Kidney epithelial cell (primary cell): ENCODE data around the gene SCLY. TPM values are rescaled to one million over a fixed set of nuclear protein-coding genes. Genes with fewer than 3 reads are reported as not detected.
"Not testable (repeated sequence)": the region's sequence is repeated elsewhere in the genome, so short reads cannot be mapped to it uniquely, and the experiment has no call there.

Experiments used
- DNase-seq: peaks from one replicate; pipeline ENCODE4 v3.0.0-alpha.2; 2010; ENCODE audit warnings: low read depth
- H3K27me3 ChIP-seq: 2 replicates; pipeline ENCODE4 v1.6.0; 2011; ENCODE audit warnings: low read length; ENCODE audit not compliant: control insufficient read depth, insufficient read depth
- H3K36me3 ChIP-seq: 2 replicates; pipeline ENCODE4 v1.5.1; 2011; ENCODE audit warnings: low read length; ENCODE audit not compliant: control insufficient read depth, insufficient read depth
- H3K4me3 ChIP-seq: 2 replicates; pipeline ENCODE4 v1.5.1; 2011; ENCODE audit warnings: low read depth, mild to moderate bottlenecking, control low read depth, low read length
- CTCF ChIP-seq: IDR thresholded peaks from 2 replicates; pipeline ENCODE4 v1.5.1; 2011; ENCODE audit warnings: mild to moderate bottlenecking, moderate library complexity, low read length, control low read depth, inconsistent platforms; ENCODE audit not compliant: insufficient read depth, poor library complexity, severe bottlenecking
- total RNA-seq: library from RNA; depleted of rRNA; stranded (reverse); fragments of >200 nt; gene quantifications from 2 replicates; pipeline ENCODE4 v1.2.3, GENCODE V29; 2015

The SCLY gene
- total RNA-seq, 1 donor from 2014 or later, result 32.1 TPM

- no peak for DNase-seq
- Histone ChIP-seq H3K36me3 (no peaks in the 10 kb centered on the region), H3K27me3 (peaks cover 3% of the 10 kb centered on the region), H3K4me3 (no peak overlapping the region)
- TF ChIP-seq CTCF, result no peak
Measured at GRCh38 chr2:238114331-238114841, 53.6 kb downstream of the SCLY start.

GRCh38 chr2:238114851-238115660 lies 54.3 kb downstream of the SCLY start:
- no peak overlapping the region for H3K4me3 ChIP-seq
- H3K27me3 ChIP-seq, result peaks cover 9% of the 10 kb centered on the region
- H3K36me3 ChIP-seq, result no peaks in the 10 kb centered on the region
- no peak for DNase-seq
- TF ChIP-seq CTCF, result no peak

DNA sequence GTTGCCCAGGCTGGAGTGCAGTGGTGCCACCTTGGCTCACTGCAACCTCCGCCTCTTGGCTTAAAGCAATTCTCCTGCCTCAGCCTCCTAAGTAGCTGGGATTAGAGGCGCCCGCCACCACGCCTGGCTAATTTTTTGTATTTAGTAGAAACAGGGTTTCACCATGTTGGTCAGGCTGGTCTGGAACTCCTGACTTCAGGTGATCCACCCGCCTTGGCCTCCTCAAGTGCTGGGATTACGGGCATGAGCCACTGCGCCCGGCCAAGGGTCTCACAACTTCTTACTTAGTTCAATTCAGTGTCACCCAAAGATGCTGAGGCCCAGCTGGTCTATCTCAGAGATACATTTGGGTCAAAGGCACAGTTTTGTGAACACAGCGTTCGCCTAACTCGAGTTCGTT lies 54.9 kb downstream of the SCLY start:
- H3K4me3 ChIP-seq, DNase-seq, H3K36me3 ChIP-seq: not testable (repeated sequence)
- peaks cover 15% of the 10 kb centered on the region for H3K27me3 ChIP-seq

DNA sequence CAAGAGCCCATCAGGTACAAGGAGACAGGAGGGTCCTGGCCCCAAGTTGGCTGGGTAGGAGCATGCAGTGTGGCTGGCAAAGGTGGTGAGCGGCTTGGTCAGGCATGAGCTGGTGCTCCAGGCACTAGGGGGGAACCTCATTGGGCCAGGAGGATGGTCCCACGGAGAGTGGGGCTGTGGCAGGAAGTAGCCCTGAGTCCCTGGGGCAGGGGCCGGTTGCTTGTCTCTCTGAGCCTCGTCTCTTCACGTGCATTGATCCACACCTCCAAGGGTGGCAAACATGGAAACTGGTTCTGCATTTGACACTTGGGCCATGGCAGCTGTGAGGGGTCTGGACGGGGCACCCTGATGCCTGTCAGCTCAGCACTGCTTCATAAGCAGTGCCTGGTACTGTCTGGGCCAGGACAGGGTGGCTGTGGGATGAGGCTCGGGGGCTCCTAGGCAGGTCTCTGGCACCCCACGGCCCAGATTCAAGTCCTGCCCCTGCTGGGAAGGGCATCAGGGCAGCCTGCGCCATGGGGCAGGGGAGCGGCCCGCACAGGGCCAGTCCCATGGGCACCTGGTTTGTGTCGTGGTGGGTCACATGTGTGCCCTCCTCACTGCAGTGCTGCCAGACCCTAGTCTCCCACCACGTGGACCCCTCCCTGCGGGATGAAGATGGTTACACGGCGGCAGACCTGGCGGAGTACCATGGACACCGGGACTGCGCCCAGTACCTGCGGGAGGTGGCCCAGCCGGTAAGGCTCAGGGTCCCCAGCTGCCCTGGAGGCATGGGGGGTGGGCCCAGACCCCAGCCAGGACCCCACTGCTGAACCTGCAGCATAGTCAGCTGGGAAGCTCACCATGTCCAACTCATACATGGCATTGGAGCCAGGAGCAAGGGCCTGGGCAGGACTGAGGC lies 55.7 kb downstream of the SCLY start:
- H3K36me3 ChIP-seq, result no peaks in the 10 kb centered on the region
- DNase-seq, result no peak
- no peak overlapping the region for H3K4me3 ChIP-seq
- TF ChIP-seq CTCF, result no peak
- peaks cover 20% of the 10 kb centered on the region for H3K27me3 ChIP-seq

DNA sequence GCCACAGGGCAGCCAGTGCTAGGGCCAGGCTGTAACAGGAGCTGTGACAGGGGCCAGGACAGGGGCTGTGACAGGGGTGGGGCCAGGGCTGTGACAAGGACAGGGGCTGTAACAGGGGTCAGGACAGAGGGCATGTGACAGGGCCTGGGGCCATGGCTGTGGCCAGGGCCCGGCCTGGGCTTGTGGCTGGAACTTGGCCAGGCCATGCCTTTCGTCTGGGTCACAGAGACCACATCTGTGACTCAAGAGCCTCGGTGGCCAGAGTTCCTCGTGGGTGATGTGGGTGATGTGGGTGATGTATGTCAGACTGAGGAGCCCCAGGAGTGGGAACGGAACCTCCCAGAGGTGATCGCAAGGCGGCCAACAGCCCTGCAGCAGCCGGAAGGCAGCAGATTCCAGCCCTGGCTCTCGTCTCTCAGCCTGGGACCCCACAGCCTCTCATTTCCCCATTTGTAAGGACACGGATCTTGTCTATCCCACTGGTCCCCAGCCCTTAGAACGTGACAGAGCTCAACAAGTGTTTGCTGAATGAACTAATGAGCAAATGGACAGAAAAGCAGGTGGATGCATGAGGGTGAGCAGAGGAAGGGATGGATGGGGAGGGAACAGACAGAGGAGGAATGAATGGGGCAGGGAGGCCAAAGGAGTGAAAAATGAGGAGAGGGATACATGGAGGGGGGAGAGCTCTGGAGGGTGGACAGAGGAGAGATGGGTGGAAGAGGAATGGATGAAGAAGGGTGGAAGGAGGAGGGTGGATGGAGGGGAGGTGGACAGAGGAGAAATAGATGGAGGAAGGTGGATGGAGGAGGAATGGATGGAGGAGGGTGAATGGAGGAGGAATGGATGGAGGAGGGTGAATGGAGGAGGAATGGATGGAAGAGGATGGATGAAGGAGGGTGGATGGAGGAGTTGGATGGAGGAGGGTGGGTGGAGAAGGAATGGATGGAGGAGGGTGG lies 56.7 kb downstream of the SCLY start:
- no peak overlapping the region for H3K4me3 ChIP-seq
- no peak for DNase-seq
- H3K27me3 ChIP-seq, result peaks cover 21% of the 10 kb centered on the region
- TF ChIP-seq CTCF, result no peak
- no peaks in the 10 kb centered on the region for H3K36me3 ChIP-seq
